Liver (tissue), 9 donors: Measurements from ENCODE around the gene LAMB3. TPM values are rescaled to one million over a fixed set of nuclear protein-coding genes. Genes with fewer than 3 reads are reported as not detected.
A peak's percentile ranks its signal among the peaks of the same experiment; 100 is the strongest.

Experiments
- DNase-seq: peaks from one replicate; pipeline ENCODE4 v3.0.0-alpha.2; 2017; ENCODE audit warnings: low spot score
- H3K27ac ChIP-seq, 2 donors: one replicate each; pipeline ENCODE4 v1.7.0; 2013; ENCODE audit warnings: inconsistent platforms in 2 of 2, low read length in 2 of 2, control low read depth in 1 of 2, low read depth in 1 of 2, mild to moderate bottlenecking in 1 of 2
- H3K27me3 ChIP-seq, 4 donors: one replicate each; pipeline versions ENCODE4 v1.6.1 to v1.7.0; 2013; ENCODE audit warnings: low read length in 3 of 4, inconsistent platforms in 1 of 4, mild to moderate bottlenecking in 1 of 4, moderate library complexity in 1 of 4; ENCODE audit not compliant: control insufficient read depth in 4 of 4, insufficient read depth in 4 of 4
- H3K36me3 ChIP-seq, 4 donors: one replicate each; pipeline versions ENCODE4 v1.6.1 to v1.7.0; 2013; ENCODE audit warnings: low read length in 3 of 4, mild to moderate bottlenecking in 3 of 4, low read depth in 1 of 4, moderate library complexity in 1 of 4; ENCODE audit not compliant: control insufficient read depth in 4 of 4, insufficient read depth in 3 of 4
- H3K4me1 ChIP-seq, 4 donors: one replicate each; pipeline versions ENCODE4 v1.6.1 to v1.7.0; 2013; ENCODE audit warnings: low read length in 3 of 4, mild to moderate bottlenecking in 3 of 4, moderate library complexity in 1 of 4; ENCODE audit not compliant: control insufficient read depth in 4 of 4, insufficient read depth in 4 of 4
- H3K4me3 ChIP-seq, 3 donors: one replicate each; pipeline versions ENCODE4 v1.6.1 to v1.7.0; 2013; ENCODE audit warnings: low read length in 3 of 3, control low read depth in 1 of 3, low read depth in 1 of 3, mild to moderate bottlenecking in 1 of 3
- H3K9ac ChIP-seq, 2 donors: one replicate each; pipeline ENCODE4 v1.7.0; 2013; ENCODE audit warnings: low read length in 2 of 2, mild to moderate bottlenecking in 2 of 2, moderate library complexity in 2 of 2, control low read depth in 1 of 2, low read depth in 1 of 2
- H3K9me3 ChIP-seq, 4 donors: one replicate each; pipeline versions ENCODE4 v1.6.1 to v1.7.0; 2013; ENCODE audit warnings: low read length in 3 of 4; ENCODE audit not compliant: control insufficient read depth in 4 of 4
- FOXA2 ChIP-seq: IDR thresholded peaks from 2 replicates; pipeline ENCODE4 v1.6.1; 2016; ENCODE audit warnings: antibody characterized with exemption
- GABPA ChIP-seq, 2 donors: IDR thresholded peaks in 1 of 2; conservative IDR thresholded peaks in 1 of 2; 2 replicates each; pipeline ENCODE4 v1.6.1; 2016; ENCODE audit warnings: antibody characterized with exemption in 2 of 2, mild to moderate bottlenecking in 1 of 2, moderate library complexity in 1 of 2
- HNF4A ChIP-seq, 2 donors: conservative IDR thresholded peaks; 2 replicates each; pipeline ENCODE4 v1.6.1; 2016; ENCODE audit warnings: antibody characterized with exemption in 2 of 2, mild to moderate bottlenecking in 2 of 2
- HNF4G ChIP-seq: IDR thresholded peaks from 2 replicates; pipeline ENCODE4 v1.6.1; 2016; ENCODE audit warnings: antibody characterized with exemption
- NR2F2 ChIP-seq: IDR thresholded peaks from 2 replicates; pipeline ENCODE4 v1.6.1; 2016; ENCODE audit warnings: antibody characterized with exemption
- RAD21 ChIP-seq, 2 donors: IDR thresholded peaks; 2 replicates each; pipeline ENCODE4 v1.6.1; 2016; ENCODE audit warnings: antibody characterized with exemption in 2 of 2, mild to moderate bottlenecking in 2 of 2
- REST ChIP-seq: IDR thresholded peaks from 2 replicates; pipeline ENCODE4 v1.6.1; 2016; ENCODE audit warnings: antibody characterized with exemption, mild to moderate bottlenecking
- SP1 ChIP-seq: IDR thresholded peaks from 2 replicates; pipeline ENCODE4 v1.6.1; 2018; ENCODE audit warnings: antibody characterized with exemption, mild to moderate bottlenecking
- TAF1 ChIP-seq: conservative IDR thresholded peaks from 2 replicates; pipeline ENCODE4 v1.6.1; 2016; ENCODE audit warnings: antibody characterized with exemption, mild to moderate bottlenecking
- ZBTB33 ChIP-seq: IDR thresholded peaks from 2 replicates; pipeline ENCODE4 v1.6.1; 2016; ENCODE audit warnings: antibody characterized with exemption
- WGBS: extraction: QIAGEN DNeasy Blood & Tissue Kit; methylation state at CpG from one replicate; pipeline ENCODE4 v1.1.7; 2013; 5-methylcytosine and 5-hydroxymethylcytosine counted together
- polyA plus RNA-seq, 2 donors: library from polyadenylated mRNA; stranded (reverse) in 1 of 2; unstranded in 1 of 2; fragments of 200-250 nt in 1 of 2; fragments of >200 nt in 1 of 2; fragmentation: Nextera tagmentation in 1 of 2; extraction: Ambion mirVana in 1 of 2; gene quantifications; one replicate each; pipeline versions ENCODE4 v1.2.1 to v1.2.3, GENCODE V29; 2013 to 2015
- total RNA-seq, 2 donors: library from RNA; depleted of rRNA; stranded (reverse); fragments of >200 nt; gene quantifications; one replicate each; pipeline ENCODE4 v1.2.3, GENCODE V29; 2014
- TF ChIP-seq, protein P1 (sequence below): fragments of 150-350 bp; IDR thresholded peaks from 2 replicates; pipeline ENCODE4 v1.5.1; 2017; ENCODE audit warnings: improper control_type of control experiment, low read depth, low read length; ENCODE audit not compliant: missing input control
- donor health status: healthy.
- donor health status: healthy.
- donor health status: healthy.
- donor health status: healthy.
- donor health status: healthy.

LAMB3 gene
- total and polyA plus RNA-seq, 4 donors = 1.3 to 9.1 (median 5.6) TPM

- Histone ChIP-seq H3K9me3 (no peaks in the 10 kb centered on the region), H3K9ac (no peak overlapping the region), H3K27ac (no peak overlapping the region), H3K27me3 (peaks cover 0 to 8% (median 2%) of the 10 kb centered on the region in 4 donors), H3K4me1 (peaks cover 0 to 2% (median 0%) of the 10 kb centered on the region in 4 donors), H3K4me3 (no peak overlapping the region), H3K36me3 (no peaks in the 10 kb centered on the region)
- no peak for TF ChIP-seq HNF4G
- TF ChIP-seq GABPA (IDR thresholded peaks at IDR 0.05 in 1 of 2, conservative IDR thresholded peaks at IDR 0.05 in 1 of 2) = no peak
- no peak for TF ChIP-seq NR2F2
- no peak for TF ChIP-seq FOXA2
- no peak for TF ChIP-seq ZBTB33
- no peak for TF ChIP-seq TAF1
- TF ChIP-seq SP1 = no peak
- no peak for TF ChIP-seq HNF4A (conservative IDR thresholded peaks at IDR 0.05)
- no peak for TF ChIP-seq REST
- WGBS = 58% methylated on average over 3 of the region's 3 CpGs
- no peak for DNase-seq
Observed at GRCh38 chr1:209570743-209571142, 81.5 kb downstream of the LAMB3 start.

DNA sequence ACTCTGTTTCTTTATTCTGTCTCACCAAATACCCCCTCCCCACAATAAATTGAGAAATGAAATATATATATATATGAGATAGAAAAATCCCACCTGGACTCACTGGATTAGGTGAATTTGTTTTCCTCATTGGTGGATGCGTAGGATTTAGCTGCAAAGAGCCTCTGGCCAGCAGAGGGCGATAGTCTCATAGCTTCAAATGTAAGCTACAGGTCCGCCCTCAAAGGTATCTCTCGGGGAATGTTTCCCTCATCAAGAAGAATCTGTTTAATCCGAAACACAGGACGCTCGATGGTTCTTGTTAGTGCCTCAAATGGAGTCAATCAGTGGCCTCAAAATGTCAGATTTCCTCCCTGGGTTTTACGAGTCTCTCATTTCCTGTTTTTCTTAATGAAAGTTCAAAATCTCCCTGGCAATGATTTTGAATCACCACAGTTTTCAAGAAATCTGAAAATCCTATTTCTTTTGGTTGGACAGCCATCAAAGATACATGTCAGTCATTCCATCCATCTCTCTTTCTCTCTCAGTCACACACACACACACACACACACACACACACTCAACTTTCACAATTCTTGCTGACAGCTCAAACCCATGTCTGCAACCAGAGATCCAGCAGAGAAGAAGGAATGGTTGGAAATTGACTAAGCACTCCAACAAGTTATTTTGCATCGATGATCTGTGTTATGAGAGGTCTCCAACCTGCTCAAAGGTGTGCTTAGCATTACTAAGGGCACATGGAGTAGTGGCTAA is 82.6 kb downstream of the LAMB3 start:
- peaks cover 0 to 8% (median 2%) of the 10 kb centered on the region in 4 donors for H3K27me3 ChIP-seq
- no peaks in the 10 kb centered on the region for H3K9me3 ChIP-seq
- TF ChIP-seq RAD21 (IDR thresholded peaks at IDR 0.05) (peak; percentile 82 to 85), GABPA (IDR thresholded peaks at IDR 0.05 in 1 of 2, conservative IDR thresholded peaks at IDR 0.05 in 1 of 2) (no peak), HNF4A (conservative IDR thresholded peaks at IDR 0.05) (peak in 1 of 2 donors; percentile 13)
- TF ChIP-seq, protein P1, sequence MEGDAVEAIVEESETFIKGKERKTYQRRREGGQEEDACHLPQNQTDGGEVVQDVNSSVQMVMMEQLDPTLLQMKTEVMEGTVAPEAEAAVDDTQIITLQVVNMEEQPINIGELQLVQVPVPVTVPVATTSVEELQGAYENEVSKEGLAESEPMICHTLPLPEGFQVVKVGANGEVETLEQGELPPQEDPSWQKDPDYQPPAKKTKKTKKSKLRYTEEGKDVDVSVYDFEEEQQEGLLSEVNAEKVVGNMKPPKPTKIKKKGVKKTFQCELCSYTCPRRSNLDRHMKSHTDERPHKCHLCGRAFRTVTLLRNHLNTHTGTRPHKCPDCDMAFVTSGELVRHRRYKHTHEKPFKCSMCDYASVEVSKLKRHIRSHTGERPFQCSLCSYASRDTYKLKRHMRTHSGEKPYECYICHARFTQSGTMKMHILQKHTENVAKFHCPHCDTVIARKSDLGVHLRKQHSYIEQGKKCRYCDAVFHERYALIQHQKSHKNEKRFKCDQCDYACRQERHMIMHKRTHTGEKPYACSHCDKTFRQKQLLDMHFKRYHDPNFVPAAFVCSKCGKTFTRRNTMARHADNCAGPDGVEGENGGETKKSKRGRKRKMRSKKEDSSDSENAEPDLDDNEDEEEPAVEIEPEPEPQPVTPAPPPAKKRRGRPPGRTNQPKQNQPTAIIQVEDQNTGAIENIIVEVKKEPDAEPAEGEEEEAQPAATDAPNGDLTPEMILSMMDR = peak; percentile 88
- H3K9ac ChIP-seq = no peak overlapping the region
- peaks cover 0 to 2% (median 0%) of the 10 kb centered on the region in 4 donors for H3K4me1 ChIP-seq
- no peaks in the 10 kb centered on the region for H3K36me3 ChIP-seq
- 8% methylated on average over 9 of the region's 9 CpGs for whole genome bisulfite sequencing
- H3K27ac ChIP-seq = no peak overlapping the region
- peak; percentile 73 for DNase-seq
- no peak overlapping the region for H3K4me3 ChIP-seq
